HEK293 (cell line): ENCODE measurements around the gene TSHZ2.

Experiments
- CTCF ChIP-seq: fragments of 450-650 bp; formaldehyde crosslinking; IDR thresholded peaks from 2 replicates; pipeline ENCODE4 v1.5.1; 2016; ENCODE audit warnings: missing biosample characterization, missing genetic modification characterization
- KLF10 ChIP-seq: fragments of 450-650 bp; IDR thresholded peaks from 2 replicates; pipeline ENCODE4 v1.5.1; 2018; ENCODE audit warnings: missing biosample characterization, mild to moderate bottlenecking, missing genetic modification characterization
- REST ChIP-seq: fragments of 450-650 bp; formaldehyde crosslinking; IDR thresholded peaks from 2 replicates; pipeline ENCODE4 v1.5.1; 2016; ENCODE audit warnings: missing biosample characterization, missing genetic modification characterization
- SETDB1 ChIP-seq: IDR thresholded peaks from one replicate; pipeline ENCODE4 v1.6.1; 2017; ENCODE audit warnings: mild to moderate bottlenecking, low read length, moderate library complexity, mixed read lengths; ENCODE audit not compliant: insufficient read length
- ZBTB8A ChIP-seq: fragments of 450-650 bp; formaldehyde crosslinking; IDR thresholded peaks from 2 replicates; pipeline ENCODE4 v1.5.1; 2016; ENCODE audit warnings: missing biosample characterization, missing genetic modification characterization
- ZNF449 ChIP-seq: fragments of 450-650 bp; formaldehyde crosslinking; IDR thresholded peaks from 2 replicates; pipeline ENCODE4 v1.5.1; 2017; ENCODE audit warnings: missing biosample characterization, mild to moderate bottlenecking, missing genetic modification characterization, moderate library complexity
- ZNF704 ChIP-seq: fragments of 450-650 bp; formaldehyde crosslinking; IDR thresholded peaks from 2 replicates; pipeline ENCODE4 v1.5.1; 2016; ENCODE audit warnings: missing biosample characterization, missing genetic modification characterization
- ZNF777 ChIP-seq: fragments of 450-650 bp; formaldehyde crosslinking; IDR thresholded peaks from 2 replicates; pipeline ENCODE4 v1.5.1; 2017; ENCODE audit warnings: missing biosample characterization, missing genetic modification characterization, borderline replicate concordance
- TF ChIP-seq, protein P1 (sequence below): fragments of 450-650 bp; formaldehyde crosslinking; IDR thresholded peaks from 2 replicates; pipeline ENCODE4 v1.5.1; 2016; ENCODE audit warnings: missing biosample characterization, missing genetic modification characterization, low read depth
- TF ChIP-seq, protein P2 (sequence below): fragments of 450-650 bp; formaldehyde crosslinking; IDR thresholded peaks from 2 replicates; pipeline ENCODE4 v1.5.0; 2017; ENCODE audit warnings: missing biosample characterization, missing genetic modification characterization, borderline replicate concordance

DNA sequence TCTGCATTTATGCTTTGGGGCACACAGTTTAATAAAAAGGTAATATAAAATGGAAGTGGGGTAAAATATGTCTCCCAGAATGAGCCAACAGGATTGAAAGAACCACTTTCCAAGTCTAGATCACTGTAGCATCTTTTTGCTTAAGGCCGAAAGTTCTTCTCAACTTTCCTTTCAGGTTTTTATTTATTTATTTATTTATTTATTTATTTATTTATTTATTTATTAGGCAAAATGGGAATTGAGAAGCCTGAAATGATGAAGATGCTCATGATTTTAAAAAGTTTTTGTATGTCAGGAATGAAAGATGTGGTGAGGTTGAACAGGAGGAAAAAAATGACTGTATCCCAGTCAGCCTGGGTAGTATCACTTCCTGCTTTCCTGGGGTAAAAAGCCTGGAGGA, 24.0 kb downstream of the TSHZ2 start:
- TF ChIP-seq ZNF704, result no peak
- no peak for TF ChIP-seq REST (tag by site-specific recombination)
- no peak for TF ChIP-seq CTCF (tag by site-specific recombination)
- TF ChIP-seq ZNF777 (tag by site-specific recombination), result no peak
- TF ChIP-seq ZNF449, result no peak
- TF ChIP-seq, protein P1, sequence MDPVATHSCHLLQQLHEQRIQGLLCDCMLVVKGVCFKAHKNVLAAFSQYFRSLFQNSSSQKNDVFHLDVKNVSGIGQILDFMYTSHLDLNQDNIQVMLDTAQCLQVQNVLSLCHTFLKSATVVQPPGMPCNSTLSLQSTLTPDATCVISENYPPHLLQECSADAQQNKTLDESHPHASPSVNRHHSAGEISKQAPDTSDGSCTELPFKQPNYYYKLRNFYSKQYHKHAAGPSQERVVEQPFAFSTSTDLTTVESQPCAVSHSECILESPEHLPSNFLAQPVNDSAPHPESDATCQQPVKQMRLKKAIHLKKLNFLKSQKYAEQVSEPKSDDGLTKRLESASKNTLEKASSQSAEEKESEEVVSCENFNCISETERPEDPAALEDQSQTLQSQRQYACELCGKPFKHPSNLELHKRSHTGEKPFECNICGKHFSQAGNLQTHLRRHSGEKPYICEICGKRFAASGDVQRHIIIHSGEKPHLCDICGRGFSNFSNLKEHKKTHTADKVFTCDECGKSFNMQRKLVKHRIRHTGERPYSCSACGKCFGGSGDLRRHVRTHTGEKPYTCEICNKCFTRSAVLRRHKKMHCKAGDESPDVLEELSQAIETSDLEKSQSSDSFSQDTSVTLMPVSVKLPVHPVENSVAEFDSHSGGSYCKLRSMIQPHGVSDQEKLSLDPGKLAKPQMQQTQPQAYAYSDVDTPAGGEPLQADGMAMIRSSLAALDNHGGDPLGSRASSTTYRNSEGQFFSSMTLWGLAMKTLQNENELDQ, result no peak
- TF ChIP-seq, protein P2, sequence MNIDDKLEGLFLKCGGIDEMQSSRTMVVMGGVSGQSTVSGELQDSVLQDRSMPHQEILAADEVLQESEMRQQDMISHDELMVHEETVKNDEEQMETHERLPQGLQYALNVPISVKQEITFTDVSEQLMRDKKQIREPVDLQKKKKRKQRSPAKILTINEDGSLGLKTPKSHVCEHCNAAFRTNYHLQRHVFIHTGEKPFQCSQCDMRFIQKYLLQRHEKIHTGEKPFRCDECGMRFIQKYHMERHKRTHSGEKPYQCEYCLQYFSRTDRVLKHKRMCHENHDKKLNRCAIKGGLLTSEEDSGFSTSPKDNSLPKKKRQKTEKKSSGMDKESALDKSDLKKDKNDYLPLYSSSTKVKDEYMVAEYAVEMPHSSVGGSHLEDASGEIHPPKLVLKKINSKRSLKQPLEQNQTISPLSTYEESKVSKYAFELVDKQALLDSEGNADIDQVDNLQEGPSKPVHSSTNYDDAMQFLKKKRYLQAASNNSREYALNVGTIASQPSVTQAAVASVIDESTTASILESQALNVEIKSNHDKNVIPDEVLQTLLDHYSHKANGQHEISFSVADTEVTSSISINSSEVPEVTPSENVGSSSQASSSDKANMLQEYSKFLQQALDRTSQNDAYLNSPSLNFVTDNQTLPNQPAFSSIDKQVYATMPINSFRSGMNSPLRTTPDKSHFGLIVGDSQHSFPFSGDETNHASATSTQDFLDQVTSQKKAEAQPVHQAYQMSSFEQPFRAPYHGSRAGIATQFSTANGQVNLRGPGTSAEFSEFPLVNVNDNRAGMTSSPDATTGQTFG (tag by site-specific recombination), result no peak
- TF ChIP-seq ZBTB8A, result peak; percentile 71
- TF ChIP-seq SETDB1, result no peak
- no peak for TF ChIP-seq KLF10 (tag by site-specific recombination)
